ENCODE measurements around the gene KRTAP12-3.
"Not testable (repeated sequence)": the region's sequence is repeated elsewhere in the genome, so short reads cannot be mapped to it uniquely, and the experiment has no call there.

GRCh38 chr21:44637851-44638348 is 19.8 kb upstream of the KRTAP12-3 start:
- TF ChIP-seq, protein P1, sequence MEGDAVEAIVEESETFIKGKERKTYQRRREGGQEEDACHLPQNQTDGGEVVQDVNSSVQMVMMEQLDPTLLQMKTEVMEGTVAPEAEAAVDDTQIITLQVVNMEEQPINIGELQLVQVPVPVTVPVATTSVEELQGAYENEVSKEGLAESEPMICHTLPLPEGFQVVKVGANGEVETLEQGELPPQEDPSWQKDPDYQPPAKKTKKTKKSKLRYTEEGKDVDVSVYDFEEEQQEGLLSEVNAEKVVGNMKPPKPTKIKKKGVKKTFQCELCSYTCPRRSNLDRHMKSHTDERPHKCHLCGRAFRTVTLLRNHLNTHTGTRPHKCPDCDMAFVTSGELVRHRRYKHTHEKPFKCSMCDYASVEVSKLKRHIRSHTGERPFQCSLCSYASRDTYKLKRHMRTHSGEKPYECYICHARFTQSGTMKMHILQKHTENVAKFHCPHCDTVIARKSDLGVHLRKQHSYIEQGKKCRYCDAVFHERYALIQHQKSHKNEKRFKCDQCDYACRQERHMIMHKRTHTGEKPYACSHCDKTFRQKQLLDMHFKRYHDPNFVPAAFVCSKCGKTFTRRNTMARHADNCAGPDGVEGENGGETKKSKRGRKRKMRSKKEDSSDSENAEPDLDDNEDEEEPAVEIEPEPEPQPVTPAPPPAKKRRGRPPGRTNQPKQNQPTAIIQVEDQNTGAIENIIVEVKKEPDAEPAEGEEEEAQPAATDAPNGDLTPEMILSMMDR (IDR thresholded peaks at IDR 0.05): not testable (repeated sequence)
- not testable (repeated sequence) for TF ChIP-seq POLR2A (IDR thresholded peaks at IDR 0.05)
